Metanephros (tissue), 2 donors: ENCODE data around the gene IPO5. TPM values are rescaled to one million over a fixed set of nuclear protein-coding genes. Genes with fewer than 3 reads are reported as not detected.

ENCODE experiments used
- small RNA-seq: library from RNA; depleted of rRNA; stranded (forward); fragments of <200 nt; gene quantifications from one replicate; pipeline ENCODE3, GENCODE V24; 2014; ENCODE audit warnings: low replicate concordance
- total RNA-seq: library from RNA; depleted of rRNA; stranded (reverse); fragments of >200 nt; gene quantifications from one replicate; pipeline ENCODE4 v1.2.3, GENCODE V29; 2014

The IPO5 gene
- 139 TPM for total RNA-seq

GRCh38 chr13:97953376-97953970, at the start of gene IPO5:
Gene IPO5, plus strand, starts transcription at chr13:97953675. Its CDS starts 23,022 bp downstream, at chr13:97976697.

Small RNAs within 50 kb of the gene (small RNA-seq; reads per million reads assigned to genes)
- gene FTLP8, result not detected

Other genes with a start within 250 kb of the IPO5 start
- gene FARP1, start 189.4 kb downstream of the IPO5 start, total RNA-seq, result 168 TPM
- gene RNF113B, start 223.6 kb downstream of the IPO5 start, total RNA-seq, result not detected